ENCODE data around the gene MYO10.
"Not testable (repeated sequence)": the region's sequence is repeated elsewhere in the genome, so short reads cannot be mapped to it uniquely, and the experiment has no call there.

Gene MYO10

GRCh38 chr5:16735101-16736060 lies 200.7 kb downstream of the MYO10 start:
- DNase-seq, result no peak

- no peak for DNase-seq
Measured at GRCh38 chr5:16733331-16734006, 202.6 kb downstream of the MYO10 start.

GRCh38 chr5:16732356-16732755 lies 203.7 kb downstream of the MYO10 start:
- DNase-seq, result no peak

- no peak for DNase-seq
Measured at GRCh38 chr5:16727755-16728325, 208.2 kb downstream of the MYO10 start.

GRCh38 chr5:16726538-16726946 lies 209.5 kb downstream of the MYO10 start:
- DNase-seq, result peak; percentile 8

GRCh38 chr5:16725575-16725974 lies 210.5 kb downstream of the MYO10 start:
- no peak for DNase-seq

- DNase-seq, result no peak
Measured at GRCh38 chr5:16723821-16724220, 212.3 kb downstream of the MYO10 start.

- no peak for DNase-seq
Measured at GRCh38 chr5:16722097-16722495, 214.0 kb downstream of the MYO10 start.

GRCh38 chr5:16721151-16722096 lies 214.7 kb downstream of the MYO10 start:
- no peak for DNase-seq

- DNase-seq, result not testable (repeated sequence)
Measured at GRCh38 chr5:16718036-16718435, 218.1 kb downstream of the MYO10 start.

GRCh38 chr5:16713386-16713928 lies 222.6 kb downstream of the MYO10 start:
- no peak for DNase-seq

GRCh38 chr5:16712620-16713019 lies 223.5 kb downstream of the MYO10 start:
- DNase-seq, result no peak

- DNase-seq, result no peak
Measured at GRCh38 chr5:16712178-16712577, 223.9 kb downstream of the MYO10 start.

- DNase-seq, result no peak
Measured at GRCh38 chr5:16709691-16710433, 226.2 kb downstream of the MYO10 start.

GRCh38 chr5:16707869-16708192 lies 228.3 kb downstream of the MYO10 start:
- no peak for DNase-seq

GRCh38 chr5:16707168-16707868 lies 228.8 kb downstream of the MYO10 start:
- DNase-seq, result no peak

- no peak for DNase-seq
Measured at GRCh38 chr5:16704945-16705344, 231.1 kb downstream of the MYO10 start.

- DNase-seq, result no peak
Measured at GRCh38 chr5:16702964-16703363, 233.1 kb downstream of the MYO10 start.

GRCh38 chr5:16701134-16702099 lies 234.7 kb downstream of the MYO10 start:
- no peak for DNase-seq

GRCh38 chr5:16700081-16700480 lies 236.0 kb downstream of the MYO10 start:
- DNase-seq, result no peak

Measured in CD4-positive, alpha-beta T cell treated with Interleukin-17A for 4 hours (primary cell).